Testis (tissue), 3 donors: ENCODE data around the gene CAPZA2. TPM values are rescaled to one million over a fixed set of nuclear protein-coding genes. Genes with fewer than 3 reads are reported as not detected.
A peak's percentile ranks its signal among the peaks of the same experiment; 100 is the strongest.

Source experiments
- DNase-seq: peaks from one replicate; pipeline ENCODE4 v3.0.0-alpha.2; 2019
- H3K27ac ChIP-seq, 2 donors: fragments of 200-600 bp; sonication (generic); one replicate each; pipeline ENCODE4 v1.5.1; 2019
- H3K27me3 ChIP-seq: fragments of 200-600 bp; sonication (generic); one replicate; pipeline ENCODE4 v1.5.1; 2019
- H3K36me3 ChIP-seq: fragments of 200-600 bp; sonication (generic); one replicate; pipeline ENCODE4 v1.5.1; 2017; ENCODE audit warnings: low read depth; ENCODE audit errors: missing control alignments
- H3K4me1 ChIP-seq: fragments of 200-600 bp; sonication (generic); one replicate; pipeline ENCODE4 v1.5.1; 2019
- H3K4me3 ChIP-seq, 2 donors: fragments of 200-600 bp; sonication (generic); one replicate each; pipeline ENCODE4 v1.5.1; 2017 to 2019
- H3K9me3 ChIP-seq: fragments of 200-600 bp; sonication (generic); one replicate; pipeline ENCODE4 v1.5.1; 2017
- POLR2A ChIP-seq: fragments of 450-650 bp; IDR thresholded peaks from one replicate; pipeline ENCODE4 v1.6.1; 2017; ENCODE audit warnings: antibody characterized with exemption, mild to moderate bottlenecking, moderate library complexity
- whole genome bisulfite sequencing, 2 donors: methylation state at CpG; one replicate each; pipeline ENCODE4 v1.1.5; 2018; 5-methylcytosine and 5-hydroxymethylcytosine counted together
- intact Hi-C: fragments of 100-400 bp; cut with DNase I; formaldehyde crosslinking; loops from one replicate; pipeline ENCODE4 v1.15.1; 2023; ENCODE audit warnings: low total_unique reads
- polyA plus RNA-seq: library from polyadenylated mRNA; stranded (reverse); fragments of 350-450 nt; fragmentation: Illumina TruSeq; extraction: RNeasy Lipid Tissue Mini Kit (QIAGEN cat#74804); gene quantifications from one replicate; pipeline ENCODE4 v1.2.3, GENCODE V29; 2014; ENCODE audit warnings: low read depth, low replicate concordance; ENCODE audit not compliant: insufficient read depth
- total RNA-seq, 2 donors: library from RNA; depleted of rRNA; stranded (reverse); fragments of >200 nt; gene quantifications; one replicate each; pipeline ENCODE4 v1.2.3, GENCODE V29; 2016
- TF ChIP-seq, protein P1 (sequence below), 3 experiments: fragments of 450-650 bp in 2 of 3; fragments of 200-600 bp in 1 of 3; sonication (generic) in 1 of 3; IDR thresholded peaks; one replicate each; pipeline ENCODE4 v1.5.1; 2016 to 2019; ENCODE audit warnings: antibody characterized with exemption in 3 of 3, mild to moderate bottlenecking in 2 of 3, moderate library complexity in 1 of 3

CAPZA2 gene
- total and polyA plus RNA-seq, 3 donors from 2014 or later = 57.9 to 69.4 (median 69.4) TPM

DNA sequence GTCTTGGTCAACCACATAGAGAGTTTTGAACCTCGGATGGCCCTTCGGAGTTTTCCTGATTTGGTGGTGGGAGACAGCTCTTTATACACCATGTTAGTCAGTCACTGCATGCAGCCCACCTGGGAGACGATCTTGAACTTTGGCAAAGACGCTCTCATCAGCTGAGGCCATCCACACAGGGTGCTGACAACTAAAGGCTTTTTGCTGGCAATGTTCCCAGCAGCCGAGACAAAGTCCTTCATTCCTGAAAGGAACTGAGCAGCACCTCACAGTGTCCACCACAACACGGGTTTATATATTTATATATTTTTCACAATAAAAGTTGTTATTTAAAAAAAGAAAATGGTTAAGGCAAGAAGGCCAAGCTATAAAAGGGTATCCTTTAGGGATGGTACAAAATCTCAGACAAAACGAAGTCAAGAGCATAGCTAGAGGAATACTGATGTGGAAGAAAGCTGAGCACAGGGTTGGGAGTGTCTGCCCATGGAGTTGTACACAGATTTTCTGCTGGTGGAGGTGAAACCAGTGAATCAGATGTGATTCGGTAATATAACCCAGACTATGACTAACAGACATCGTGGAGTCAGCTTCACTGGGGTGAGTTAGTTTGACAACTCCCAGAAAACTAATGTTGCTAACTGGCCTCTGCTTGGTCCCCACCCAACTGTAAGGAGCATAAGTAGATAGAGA is 27.4 kb upstream of the CAPZA2 start:
- DNase-seq = peak; percentile 20
- TF ChIP-seq, protein P1, sequence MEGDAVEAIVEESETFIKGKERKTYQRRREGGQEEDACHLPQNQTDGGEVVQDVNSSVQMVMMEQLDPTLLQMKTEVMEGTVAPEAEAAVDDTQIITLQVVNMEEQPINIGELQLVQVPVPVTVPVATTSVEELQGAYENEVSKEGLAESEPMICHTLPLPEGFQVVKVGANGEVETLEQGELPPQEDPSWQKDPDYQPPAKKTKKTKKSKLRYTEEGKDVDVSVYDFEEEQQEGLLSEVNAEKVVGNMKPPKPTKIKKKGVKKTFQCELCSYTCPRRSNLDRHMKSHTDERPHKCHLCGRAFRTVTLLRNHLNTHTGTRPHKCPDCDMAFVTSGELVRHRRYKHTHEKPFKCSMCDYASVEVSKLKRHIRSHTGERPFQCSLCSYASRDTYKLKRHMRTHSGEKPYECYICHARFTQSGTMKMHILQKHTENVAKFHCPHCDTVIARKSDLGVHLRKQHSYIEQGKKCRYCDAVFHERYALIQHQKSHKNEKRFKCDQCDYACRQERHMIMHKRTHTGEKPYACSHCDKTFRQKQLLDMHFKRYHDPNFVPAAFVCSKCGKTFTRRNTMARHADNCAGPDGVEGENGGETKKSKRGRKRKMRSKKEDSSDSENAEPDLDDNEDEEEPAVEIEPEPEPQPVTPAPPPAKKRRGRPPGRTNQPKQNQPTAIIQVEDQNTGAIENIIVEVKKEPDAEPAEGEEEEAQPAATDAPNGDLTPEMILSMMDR (IDR thresholded peaks at IDR 0.05) = no peak
- TF ChIP-seq POLR2A = no peak
- Histone ChIP-seq H3K4me3 (no peak overlapping the region), H3K36me3 (no peaks in the 10 kb centered on the region), H3K4me1 (no peaks in the 10 kb centered on the region), H3K9me3 (no peaks in the 10 kb centered on the region), H3K27ac (no peak overlapping the region), H3K27me3 (no peaks in the 10 kb centered on the region)
- WGBS, 2 donors = 70 to 71% methylated on average over 9 of the region's 9 CpGs
- intact Hi-C loops = no loop called here

DNA sequence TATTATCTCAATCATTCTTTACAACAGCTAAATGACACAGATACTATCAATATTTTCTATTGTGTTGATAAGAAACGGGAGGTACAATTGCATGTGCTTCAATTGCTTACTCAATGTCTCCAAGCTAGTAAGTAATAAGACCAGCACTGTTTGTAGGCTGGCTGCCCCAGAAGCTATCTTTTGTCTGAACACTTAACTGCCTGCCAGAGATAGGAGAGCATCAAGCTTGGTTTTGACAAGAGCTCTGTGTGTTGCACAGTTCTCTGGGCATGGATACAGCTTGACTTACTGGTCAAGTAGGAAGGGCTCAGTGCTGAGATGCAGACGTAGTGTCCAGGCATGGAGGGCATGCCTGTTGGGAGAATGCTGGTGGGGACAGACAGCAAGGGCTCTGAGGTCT is 26.3 kb upstream of the CAPZA2 start:
- no peak overlapping the region for H3K4me3 ChIP-seq
- H3K36me3 ChIP-seq = no peaks in the 10 kb centered on the region
- no peak overlapping the region for H3K27ac ChIP-seq
- intact Hi-C loops = no loop called here
- DNase-seq = no peak
- TF ChIP-seq, protein P1 (IDR thresholded peaks at IDR 0.05) = no peak
- TF ChIP-seq POLR2A = no peak
- H3K9me3 ChIP-seq = no peaks in the 10 kb centered on the region
- no peaks in the 10 kb centered on the region for H3K27me3 ChIP-seq
- 73 to 78% methylated on average over 2 of the region's 2 CpGs for WGBS, 2 donors
- H3K4me1 ChIP-seq = no peaks in the 10 kb centered on the region

DNA sequence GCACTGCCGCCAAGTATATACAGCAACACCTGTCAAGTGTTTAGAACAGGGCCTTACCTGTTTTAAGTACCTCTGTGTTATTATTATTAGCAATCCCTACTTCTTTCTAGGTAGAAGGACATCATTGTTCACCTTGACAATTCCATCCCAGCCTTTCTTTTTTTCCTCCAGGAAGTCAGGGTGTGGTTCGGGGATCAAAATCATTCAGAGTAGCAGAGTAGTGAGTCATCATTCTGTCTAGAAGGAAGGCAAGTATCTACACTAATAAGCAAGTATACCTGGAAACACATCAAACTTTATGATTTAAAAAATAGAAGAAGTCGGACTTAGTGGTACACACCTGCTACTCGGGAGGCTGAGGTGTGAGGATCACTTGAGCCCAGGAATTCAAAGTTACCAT is 25.5 kb upstream of the CAPZA2 start:
- Histone ChIP-seq H3K27ac (no peak overlapping the region), H3K36me3 (no peaks in the 10 kb centered on the region), H3K4me3 (no peak overlapping the region), H3K9me3 (no peaks in the 10 kb centered on the region), H3K27me3 (no peaks in the 10 kb centered on the region), H3K4me1 (no peaks in the 10 kb centered on the region)
- TF ChIP-seq, protein P1 (IDR thresholded peaks at IDR 0.05) = no peak
- no peak for TF ChIP-seq POLR2A
- WGBS, 2 donors = 96% methylated on average over 4 of the region's 4 CpGs
- intact Hi-C loops = no loop called here
- DNase-seq = no peak

DNA sequence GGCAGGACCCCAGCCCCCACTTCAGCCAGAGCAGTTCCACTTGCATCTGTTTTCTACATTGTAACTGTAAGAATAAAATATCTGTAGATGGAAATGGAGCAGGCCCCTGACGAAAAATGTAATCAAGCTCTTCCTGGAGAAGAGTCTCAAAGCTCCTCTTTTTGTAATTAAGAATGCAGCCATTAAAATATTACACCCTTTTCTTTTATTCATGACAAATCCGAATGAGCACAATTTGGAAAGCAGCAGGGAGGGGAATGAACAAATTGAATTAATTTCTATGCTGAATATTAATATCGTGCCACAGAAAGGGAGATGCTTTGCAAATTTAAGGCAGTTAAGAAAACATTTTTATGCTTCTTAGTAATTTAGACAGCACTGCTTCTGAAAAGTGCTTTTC is 24.8 kb upstream of the CAPZA2 start:
- no peaks in the 10 kb centered on the region for H3K36me3 ChIP-seq
- no peak overlapping the region for H3K27ac ChIP-seq
- intact Hi-C loops = no loop called here
- no peaks in the 10 kb centered on the region for H3K27me3 ChIP-seq
- WGBS, 2 donors = 88 to 89% methylated on average over 3 of the region's 3 CpGs
- H3K4me3 ChIP-seq = no peak overlapping the region
- no peak for DNase-seq
- H3K9me3 ChIP-seq = no peaks in the 10 kb centered on the region
- TF ChIP-seq, protein P1 (IDR thresholded peaks at IDR 0.05) = no peak
- no peaks in the 10 kb centered on the region for H3K4me1 ChIP-seq

DNA sequence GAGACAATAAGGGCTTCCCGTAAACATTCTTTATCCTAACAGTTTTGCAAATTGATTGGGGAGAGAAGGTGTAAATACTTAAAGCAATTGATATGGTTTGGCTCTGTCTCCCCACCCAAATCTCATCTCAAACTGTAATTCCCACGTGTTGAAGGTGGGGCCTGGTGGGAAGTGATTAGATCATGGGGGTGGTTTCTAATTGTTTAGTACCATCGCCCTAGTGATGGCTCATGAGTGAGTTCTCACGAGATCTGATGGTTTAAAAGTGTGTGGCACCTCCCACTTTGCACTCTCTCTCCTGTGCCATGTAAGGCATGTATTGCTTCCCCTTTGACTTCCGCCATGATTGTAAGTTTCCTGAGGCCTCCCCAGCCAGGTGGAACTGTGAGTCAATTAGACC is 22.1 kb upstream of the CAPZA2 start:
- WGBS, 2 donors = 85% methylated on average over 5 of the region's 5 CpGs
- TF ChIP-seq POLR2A = no peak
- TF ChIP-seq, protein P1 (IDR thresholded peaks at IDR 0.05) = no peak
- H3K36me3 ChIP-seq = no peaks in the 10 kb centered on the region

More for the DNA sequence above, 22.1 kb upstream of the CAPZA2 start:
- H3K4me1 ChIP-seq = no peaks in the 10 kb centered on the region
- intact Hi-C loops = no loop called here
- H3K27ac ChIP-seq = no peak overlapping the region
- H3K27me3 ChIP-seq = no peaks in the 10 kb centered on the region
- DNase-seq = no peak
- no peaks in the 10 kb centered on the region for H3K9me3 ChIP-seq
- no peak overlapping the region for H3K4me3 ChIP-seq
